ENCODE data around the gene MAPK1.
"Not testable (repeated sequence)": the region's sequence is repeated elsewhere in the genome, so short reads cannot be mapped to it uniquely, and the experiment has no call there.

MAPK1 gene

GRCh38 chr22:21867528-21868266 is at the start of gene MAPK1:
MAPK1 (minus strand) TSS chr22:21867645; CDS start chr22:21867440, 205 bp downstream.
- DNase-seq (ENCODE audit: low read depth in 2 of 2): peak; percentile 93 to 94

GRCh38 chr22:21916309-21916918 is 49.0 kb upstream of the MAPK1 start:
- DNase-seq (ENCODE audit: low read depth in 2 of 2): no peak

GRCh38 chr22:21915624-21916308 is 48.3 kb upstream of the MAPK1 start:
- no peak for DNase-seq (ENCODE audit: low read depth in 2 of 2)

- not testable (repeated sequence) for DNase-seq (ENCODE audit: low read depth in 2 of 2)
Observed at GRCh38 chr22:21914033-21914642, 46.7 kb upstream of the MAPK1 start.

- not testable (repeated sequence) for DNase-seq (ENCODE audit: low read depth in 2 of 2)
Observed at GRCh38 chr22:21910367-21910766, 42.9 kb upstream of the MAPK1 start.

- no peak for DNase-seq (ENCODE audit: low read depth in 2 of 2)
Observed at GRCh38 chr22:21909871-21910270, 42.4 kb upstream of the MAPK1 start.

GRCh38 chr22:21907638-21908522 is 40.4 kb upstream of the MAPK1 start:
- DNase-seq (ENCODE audit: low read depth in 2 of 2): no peak

GRCh38 chr22:21905234-21905633 is 37.8 kb upstream of the MAPK1 start:
- DNase-seq (ENCODE audit: low read depth in 2 of 2): not testable (repeated sequence)

GRCh38 chr22:21904250-21904789 is 36.9 kb upstream of the MAPK1 start:
- DNase-seq (ENCODE audit: low read depth in 2 of 2): no peak

- DNase-seq (ENCODE audit: low read depth in 2 of 2): no peak
Observed at GRCh38 chr22:21903283-21903682, 35.8 kb upstream of the MAPK1 start.

- no peak for DNase-seq (ENCODE audit: low read depth in 2 of 2)
Observed at GRCh38 chr22:21902296-21903087, 35.0 kb upstream of the MAPK1 start.

- DNase-seq (ENCODE audit: low read depth in 2 of 2): no peak
Observed at GRCh38 chr22:21898354-21898896, 31.0 kb upstream of the MAPK1 start.

GRCh38 chr22:21896951-21897513 is 29.6 kb upstream of the MAPK1 start:
- DNase-seq (ENCODE audit: low read depth in 2 of 2): no peak

- not testable (repeated sequence) for DNase-seq (ENCODE audit: low read depth in 2 of 2)
Observed at GRCh38 chr22:21896275-21896674, 28.8 kb upstream of the MAPK1 start.

- DNase-seq (ENCODE audit: low read depth in 2 of 2): no peak
Observed at GRCh38 chr22:21894799-21895198, 27.4 kb upstream of the MAPK1 start.

- no peak for DNase-seq (ENCODE audit: low read depth in 2 of 2)
Observed at GRCh38 chr22:21889251-21889990, 22.0 kb upstream of the MAPK1 start.

GRCh38 chr22:21887841-21888240 is 20.4 kb upstream of the MAPK1 start:
- DNase-seq (ENCODE audit: low read depth in 2 of 2): no peak

- not testable (repeated sequence) for DNase-seq (ENCODE audit: low read depth in 2 of 2)
Observed at GRCh38 chr22:21883930-21884329, 16.5 kb upstream of the MAPK1 start.
